HepG2 (cell line): ENCODE data around the gene TLCD1. TPM values are rescaled to one million over a fixed set of nuclear protein-coding genes. Genes with fewer than 3 reads are reported as not detected.

Experiments used
- ATF4 ChIP-seq, 2 experiments: fragments of 450-650 bp in 1 of 2; sonication (generic) in 1 of 2; formaldehyde crosslinking; IDR thresholded peaks; 2 replicates each; pipeline versions ENCODE4 v1.5.0 to v1.8.0; 2020 to 2022; ENCODE audit warnings: mild to moderate bottlenecking in 1 of 2, missing genetic modification reagents in 1 of 2
- E2F1 ChIP-seq: sonication (generic); formaldehyde crosslinking; IDR thresholded peaks from 2 replicates; pipeline ENCODE4 v1.5.0; 2020; ENCODE audit warnings: missing genetic modification reagents
- FOXA3 ChIP-seq: IDR thresholded peaks from 2 replicates; pipeline ENCODE4 v1.6.1; 2016; ENCODE audit warnings: missing genetic modification reagents, missing compliant biosample characterization
- GABPA ChIP-seq, 2 experiments: IDR thresholded peaks; 2 replicates each; pipeline ENCODE4 v1.6.1; 2011 to 2016; ENCODE audit warnings: low read depth in 2 of 2, low read length in 1 of 2, missing biosample characterization in 1 of 2, missing genetic modification characterization in 1 of 2
- GZF1 ChIP-seq: sonication (generic); formaldehyde crosslinking; IDR thresholded peaks from 2 replicates; pipeline ENCODE4 v1.5.1; 2020; ENCODE audit warnings: mild to moderate bottlenecking, missing genetic modification reagents
- HES4 ChIP-seq: sonication (generic); formaldehyde crosslinking; IDR thresholded peaks from 2 replicates; pipeline ENCODE4 v1.9.0; 2021; ENCODE audit warnings: mild to moderate bottlenecking, missing genetic modification reagents, borderline replicate concordance
- ISL2 ChIP-seq: sonication (generic); formaldehyde crosslinking; IDR thresholded peaks from 2 replicates; pipeline ENCODE4 v1.5.0; 2020; ENCODE audit warnings: missing genetic modification reagents
- KAT8 ChIP-seq: IDR thresholded peaks from 2 replicates; pipeline ENCODE4 v1.6.1; 2016; ENCODE audit warnings: missing genetic modification reagents, missing compliant biosample characterization
- NBN ChIP-seq: fragments of 450-650 bp; conservative IDR thresholded peaks from 2 replicates; pipeline ENCODE4 v1.6.1; 2017
- NFKBIZ ChIP-seq: IDR thresholded peaks from 2 replicates; pipeline ENCODE4 v1.6.1; 2018; ENCODE audit warnings: missing genetic modification reagents, missing compliant biosample characterization
- NFRKB ChIP-seq: fragments of 450-650 bp; IDR thresholded peaks from 2 replicates; pipeline ENCODE4 v1.6.1; 2017
- NFYB ChIP-seq: sonication (generic); formaldehyde crosslinking; IDR thresholded peaks from 2 replicates; pipeline ENCODE4 v1.4.0; 2020; ENCODE audit warnings: missing genetic modification reagents
- NR3C1 ChIP-seq: sonication (generic); formaldehyde crosslinking; IDR thresholded peaks from 2 replicates; pipeline ENCODE4 v1.4.0; 2020; ENCODE audit warnings: missing genetic modification reagents
- PHF5A ChIP-seq: IDR thresholded peaks from one replicate; pipeline ENCODE4 v1.6.1; 2018; ENCODE audit warnings: low read depth, missing genetic modification reagents; ENCODE audit not compliant: unreplicated experiment
- PHF8 ChIP-seq: sonication (generic); formaldehyde crosslinking; IDR thresholded peaks from 2 replicates; pipeline ENCODE4 v1.5.0; 2020; ENCODE audit warnings: missing genetic modification reagents
- PITX1 ChIP-seq: sonication (generic); formaldehyde crosslinking; IDR thresholded peaks from 2 replicates; pipeline ENCODE4 v1.5.1; 2020; ENCODE audit warnings: mild to moderate bottlenecking, missing genetic modification reagents
- SALL2 ChIP-seq: sonication (generic); formaldehyde crosslinking; IDR thresholded peaks from 2 replicates; pipeline ENCODE4 v1.8.1; 2023; ENCODE audit warnings: mild to moderate bottlenecking, missing genetic modification reagents, inconsistent platforms
- SIX1 ChIP-seq: sonication (generic); formaldehyde crosslinking; IDR thresholded peaks from 2 replicates; pipeline ENCODE4 v1.4.0; 2020; ENCODE audit warnings: missing genetic modification reagents, borderline replicate concordance
- TARDBP ChIP-seq: sonication (generic); formaldehyde crosslinking; IDR thresholded peaks from 2 replicates; pipeline ENCODE4 v1.8.0; 2022; ENCODE audit warnings: mild to moderate bottlenecking, missing genetic modification reagents
- THYN1 ChIP-seq: sonication (generic); formaldehyde crosslinking; IDR thresholded peaks from 2 replicates; pipeline ENCODE4 v1.8.1; 2023; ENCODE audit warnings: low read depth, mild to moderate bottlenecking, moderate library complexity, missing genetic modification reagents, borderline replicate concordance
- ZNF17 ChIP-seq: sonication (generic); formaldehyde crosslinking; IDR thresholded peaks from 2 replicates; pipeline ENCODE4 v1.5.0; 2020; ENCODE audit warnings: mild to moderate bottlenecking, missing genetic modification reagents
- ZNF431 ChIP-seq: sonication (generic); formaldehyde crosslinking; IDR thresholded peaks from 2 replicates; pipeline ENCODE4 v1.9.0; 2022; ENCODE audit warnings: missing genetic modification reagents, low read depth, mild to moderate bottlenecking, borderline replicate concordance
- ZNF563 ChIP-seq: sonication (generic); formaldehyde crosslinking; IDR thresholded peaks from 2 replicates; pipeline ENCODE4 v1.8.0; 2022; ENCODE audit warnings: mild to moderate bottlenecking, moderate library complexity, missing genetic modification reagents
- ZNF577 ChIP-seq: sonication (generic); formaldehyde crosslinking; IDR thresholded peaks from 2 replicates; pipeline ENCODE4 v1.4.0; 2020; ENCODE audit warnings: mild to moderate bottlenecking, low read depth, missing genetic modification reagents, borderline replicate concordance
- ZNF749 ChIP-seq: sonication (generic); formaldehyde crosslinking; IDR thresholded peaks from 2 replicates; pipeline ENCODE4 v1.8.0; 2022; ENCODE audit warnings: mild to moderate bottlenecking, missing genetic modification reagents, moderate library complexity, borderline replicate concordance
- ZNF780A ChIP-seq: sonication (generic); formaldehyde crosslinking; IDR thresholded peaks from 2 replicates; pipeline ENCODE4 v1.8.0; 2022; ENCODE audit warnings: mild to moderate bottlenecking, missing genetic modification reagents, moderate library complexity
- ZNF879 ChIP-seq: sonication (generic); formaldehyde crosslinking; IDR thresholded peaks from 2 replicates; pipeline ENCODE4 v1.8.1; 2023; ENCODE audit warnings: missing genetic modification reagents
- ZSCAN21 ChIP-seq: sonication (generic); formaldehyde crosslinking; IDR thresholded peaks from 2 replicates; pipeline ENCODE4 v1.8.0; 2022; ENCODE audit warnings: mild to moderate bottlenecking, missing genetic modification reagents, moderate library complexity, borderline replicate concordance
- polyA plus RNA-seq, 8 experiments: library from polyadenylated mRNA; depleted of rRNA in 3 of 8; stranded (reverse) in 7 of 8; unstranded in 1 of 8; fragments of >200 nt; fragmentation: Illumina TruSeq in 4 of 8; extraction: Trizol in 4 of 8; gene quantifications; 2 replicates each; pipeline versions ENCODE4 v1.2.1 to v1.2.3, GENCODE V29; 2011 to 2016; ENCODE audit warnings: low read depth in 4 of 8, missing spikeins in 1 of 8, mixed read lengths in 1 of 8; ENCODE audit not compliant: insufficient read depth in 1 of 8
- total RNA-seq, 5 experiments: library from RNA; depleted of rRNA; stranded (reverse); fragments of >200 nt; fragmentation: Illumina TruSeq; extraction: Trizol; gene quantifications; 2 replicates each; pipeline ENCODE4 v1.2.3, GENCODE V29; 2016; ENCODE audit warnings: low read depth in 1 of 5

The TLCD1 gene
- total and polyA plus RNA-seq, 2 of the 13 experiments (the other 11 are each of a cell fraction or from before 2014, with no cell fraction given): 14.9 to 19.6 TPM

- TF ChIP-seq SALL2 (0 out of 2 replicates have a peak, but pooled peaks have one; percentile 41), PHF8 (CRISPR knock-in tag) (no peak), PITX1 (CRISPR knock-in tag) (no peak; the same call in 1 of the 2 replicates), ZNF879 (no peak), PHF5A (CRISPR knock-in tag) (peak; percentile 45), FOXA3 (CRISPR knock-in tag) (peak; percentile 39), ZNF577 (no peak), SIX1 (CRISPR knock-in tag) (no peak), HES4 (CRISPR knock-in tag) (no peak), ZNF749 (CRISPR knock-in tag) (no peak), ZNF17 (CRISPR knock-in tag) (no peak), ATF4 (CRISPR knock-in tag; IDR thresholded peaks at IDR 0.05) (no peak), GZF1 (CRISPR knock-in tag) (no peak), NBN (no peak), NFRKB (no peak), GABPA (IDR thresholded peaks at IDR 0.05; ENCODE audit: low read depth, low read length) (no peak), GABPA (CRISPR knock-in tag; IDR thresholded peaks at IDR 0.05; ENCODE audit: low read depth) (peak; percentile 44; the same call in 1 of the 2 replicates), ZNF431 (CRISPR knock-in tag) (no peak), NR3C1 (no peak), ZNF563 (CRISPR knock-in tag) (no peak), ZNF780A (CRISPR knock-in tag) (no peak), NFYB (CRISPR knock-in tag) (no peak), ZSCAN21 (CRISPR knock-in tag) (no peak), THYN1 (CRISPR knock-in tag) (no peak), E2F1 (CRISPR knock-in tag) (no peak), TARDBP (CRISPR knock-in tag) (peak; percentile 7), NFKBIZ (no peak), KAT8 (CRISPR knock-in tag) (peak; percentile 50; the same call in 1 of the 2 replicates), ISL2 (CRISPR knock-in tag) (no peak)
Observed at GRCh38 chr17:28750178-28751047, 24.4 kb upstream of the TLCD1 start (continued).
